Thyroid gland (tissue), 4 donors: ENCODE measurements around the gene PTCH2.

Experiments
- POLR2A ChIP-seq, 2 donors: fragments of 450-650 bp; IDR thresholded peaks; one replicate each; pipeline ENCODE4 v1.6.1; 2017; ENCODE audit warnings: antibody characterized with exemption in 2 of 2, mild to moderate bottlenecking in 2 of 2, moderate library complexity in 1 of 2
- TF ChIP-seq, protein P1 (sequence below), 6 experiments: fragments of 200-600 bp in 3 of 6; fragments of 450-650 bp in 3 of 6; sonication (generic) in 3 of 6; IDR thresholded peaks; one replicate each; pipeline ENCODE4 v1.5.1; 2016 to 2019; ENCODE audit warnings: antibody characterized with exemption in 6 of 6, mild to moderate bottlenecking in 2 of 6, inconsistent platforms in 1 of 6, moderate library complexity in 1 of 6

DNA sequence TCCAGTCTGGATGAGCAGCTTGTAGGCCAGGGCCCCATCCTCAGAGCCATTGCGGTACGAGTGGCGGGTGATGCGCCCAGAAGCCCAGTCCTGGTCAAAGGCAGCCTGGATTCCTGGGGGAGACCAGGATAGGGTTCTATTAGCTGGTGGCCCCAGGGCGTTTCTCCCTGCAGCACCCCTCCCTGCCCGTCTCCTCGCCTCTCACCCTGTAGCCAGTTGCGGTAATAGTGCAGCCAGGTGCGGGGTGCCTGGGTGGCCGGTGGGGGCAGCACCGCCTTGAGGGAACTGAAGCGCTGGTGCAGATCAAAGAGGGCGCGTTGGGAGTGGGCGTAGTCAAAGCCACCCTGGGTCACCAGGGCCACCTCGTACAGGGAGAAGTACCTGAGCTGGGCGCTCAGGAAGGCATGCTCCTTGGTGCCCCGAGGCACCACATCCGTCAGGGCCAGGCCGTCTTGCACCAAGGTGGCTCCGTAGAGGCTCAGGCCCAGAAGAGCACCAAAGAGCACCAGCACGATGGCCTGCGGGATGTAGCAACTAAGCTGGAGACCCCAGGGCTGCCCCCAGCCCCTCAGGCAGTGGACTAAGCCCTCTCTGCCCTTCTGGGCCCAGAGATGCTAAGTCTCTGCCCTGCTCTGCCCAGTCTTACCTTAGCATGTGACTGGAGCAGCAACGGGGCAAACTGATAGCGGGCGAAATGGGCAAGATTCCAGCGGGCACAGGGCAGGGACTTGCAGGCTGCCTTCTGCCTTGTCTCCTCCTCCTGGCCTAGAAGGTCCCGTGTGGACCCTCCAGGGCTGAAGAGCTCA lies 15.7 kb downstream of the PTCH2 start:
- TF ChIP-seq, protein P1, sequence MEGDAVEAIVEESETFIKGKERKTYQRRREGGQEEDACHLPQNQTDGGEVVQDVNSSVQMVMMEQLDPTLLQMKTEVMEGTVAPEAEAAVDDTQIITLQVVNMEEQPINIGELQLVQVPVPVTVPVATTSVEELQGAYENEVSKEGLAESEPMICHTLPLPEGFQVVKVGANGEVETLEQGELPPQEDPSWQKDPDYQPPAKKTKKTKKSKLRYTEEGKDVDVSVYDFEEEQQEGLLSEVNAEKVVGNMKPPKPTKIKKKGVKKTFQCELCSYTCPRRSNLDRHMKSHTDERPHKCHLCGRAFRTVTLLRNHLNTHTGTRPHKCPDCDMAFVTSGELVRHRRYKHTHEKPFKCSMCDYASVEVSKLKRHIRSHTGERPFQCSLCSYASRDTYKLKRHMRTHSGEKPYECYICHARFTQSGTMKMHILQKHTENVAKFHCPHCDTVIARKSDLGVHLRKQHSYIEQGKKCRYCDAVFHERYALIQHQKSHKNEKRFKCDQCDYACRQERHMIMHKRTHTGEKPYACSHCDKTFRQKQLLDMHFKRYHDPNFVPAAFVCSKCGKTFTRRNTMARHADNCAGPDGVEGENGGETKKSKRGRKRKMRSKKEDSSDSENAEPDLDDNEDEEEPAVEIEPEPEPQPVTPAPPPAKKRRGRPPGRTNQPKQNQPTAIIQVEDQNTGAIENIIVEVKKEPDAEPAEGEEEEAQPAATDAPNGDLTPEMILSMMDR (IDR thresholded peaks at IDR 0.05) = no peak
- TF ChIP-seq POLR2A (IDR thresholded peaks at IDR 0.05) = no peak
